Measurements from ENCODE around the gene PADI3. TPM values are rescaled to one million over a fixed set of nuclear protein-coding genes. Genes with fewer than 3 reads are reported as not detected.

Gene PADI3
- total and polyA plus RNA-seq, 9 of the 15 experiments (the other 6 are each of a cell fraction or from before 2014, with no cell fraction given) = not detected

DNA sequence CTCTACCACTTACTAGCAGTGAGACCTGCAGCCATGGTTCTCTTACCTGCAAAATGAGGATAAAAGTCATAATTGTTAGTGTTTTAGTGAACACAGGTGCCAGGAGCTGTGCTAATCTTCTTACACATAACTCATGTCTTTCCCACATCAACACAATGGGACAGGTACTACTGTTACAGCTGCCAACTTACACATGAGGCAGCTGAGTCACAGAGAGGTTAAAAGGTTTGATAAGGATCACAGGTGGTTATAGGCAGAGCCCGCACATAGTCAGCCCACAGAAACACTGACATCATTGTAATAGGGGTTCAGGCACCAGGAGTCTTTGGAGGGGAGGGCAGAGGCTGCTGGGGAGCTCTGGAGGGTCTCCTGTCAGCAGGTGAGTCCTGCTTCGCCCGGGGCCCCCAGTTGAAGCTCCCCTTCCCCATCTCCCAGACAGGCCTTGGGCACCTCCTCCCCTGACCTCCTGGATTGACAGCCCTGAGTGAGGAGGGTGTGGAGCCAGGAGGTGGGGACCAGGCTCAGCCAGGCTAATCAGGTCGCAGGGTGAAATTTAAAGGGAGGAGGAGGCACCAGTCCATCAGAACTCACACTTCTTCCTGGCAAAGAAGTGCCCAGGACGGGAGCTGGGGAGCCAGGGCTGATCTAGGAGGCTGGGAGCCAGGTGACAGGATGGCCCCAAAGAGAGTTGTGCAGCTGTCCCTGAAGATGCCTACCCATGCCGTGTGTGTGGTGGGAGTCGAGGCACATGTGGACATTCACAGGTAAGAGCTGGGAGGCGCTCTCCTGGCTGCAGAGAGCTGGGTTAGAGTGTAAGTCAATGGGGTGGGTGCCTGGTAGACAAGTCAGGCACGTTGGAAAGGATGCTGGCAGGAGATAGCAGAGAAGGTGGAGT is 44.1 kb upstream of the PADI3 start, which contains the start of gene PADI1:
PADI1 (plus strand) TSS at position 583 of the 895 bp plus-strand sequence; CDS start at position 673, 90 bp downstream.
- ATAC-seq (no peak), FAIRE-seq (no peak), DNase-seq (ENCODE audit: extremely low read depth in 1 of 4, low spot score in 3 of 4) (no peak)
- no peaks in the 10 kb centered on the region for H3K79me2 ChIP-seq (ENCODE audit: control insufficient read depth, insufficient read depth, low read length)
- POLR2A ChIA-PET = interaction anchor here (0.7 to 1.2 kb wide), 3 partner anchors 9 to 13 kb away, joined by 3 to 5 read pairs (median 3); no protein-coding TSS in a partner anchor
- no peaks in the 10 kb centered on the region for H3K36me3 ChIP-seq (ENCODE audit: control insufficient read depth, insufficient read depth, low read length)
- peak; percentile 66; the same call in 1 of the 2 replicates for TF ChIP-seq ZKSCAN1 (IDR thresholded peaks at IDR 0.05; ENCODE audit: low read depth, low read length)
- no peak for TF ChIP-seq L3MBTL2 (IDR thresholded peaks at IDR 0.05)
- H3K4me1 ChIP-seq (replicated peaks in 1 of 2; ENCODE audit: control insufficient read depth in 2 of 2, insufficient read depth in 2 of 2, low read length in 2 of 2) = no peaks in the 10 kb centered on the region
- CTCF ChIA-PET (ENCODE audit: low intra/inter-chr PET ratio) = no interaction called here
- peaks cover 3% of the 10 kb centered on the region; the same call in 1 of the 2 replicates for H4K20me1 ChIP-seq (replicated peaks; ENCODE audit: control insufficient read depth, insufficient read depth, low read length)
- no TSS peak for BruUV-seq (replicated peaks)
- H2AFZ ChIP-seq (ENCODE audit: low read depth, low read length) = no peak within 1 kb of the TSS
- H3K4me2 ChIP-seq (ENCODE audit: insufficient read depth, low read length) = no peak within 1 kb of the TSS
- in situ Hi-C loops (cut with MboI) = no loop called here
- peaks cover 5 to 43% of the 10 kb centered on the region in 2 experiments for H3K27me3 ChIP-seq (ENCODE audit: control insufficient read depth in 2 of 2, insufficient read depth in 2 of 2, low read length in 2 of 2)
- H3K9me3 ChIP-seq (replicated peaks; ENCODE audit: control insufficient read depth, insufficient read depth, low read depth, low read length) = no peaks in the 10 kb centered on the region
- H3K9ac ChIP-seq (ENCODE audit: insufficient read depth in 1 of 2, low read depth in 2 of 2, low read length in 2 of 2) = no peak within 1 kb of the TSS
- no peak within 1 kb of the TSS for H3K4me3 ChIP-seq
- no peak within 1 kb of the TSS for H3K27ac ChIP-seq (ENCODE audit: extremely low read depth, low read depth, low read length)
- WGBS (ENCODE audit: insufficient coverage, low coverage, missing lambda C conversion rate) = 5% methylated on average over 7 of the region's 9 CpGs
- H3K9me1 ChIP-seq (ENCODE audit: control insufficient read depth, insufficient read depth, low read length) = no peaks in the 10 kb centered on the region
- intact Hi-C loops (cut with micrococcal nuclease) = no loop called here

DNA sequence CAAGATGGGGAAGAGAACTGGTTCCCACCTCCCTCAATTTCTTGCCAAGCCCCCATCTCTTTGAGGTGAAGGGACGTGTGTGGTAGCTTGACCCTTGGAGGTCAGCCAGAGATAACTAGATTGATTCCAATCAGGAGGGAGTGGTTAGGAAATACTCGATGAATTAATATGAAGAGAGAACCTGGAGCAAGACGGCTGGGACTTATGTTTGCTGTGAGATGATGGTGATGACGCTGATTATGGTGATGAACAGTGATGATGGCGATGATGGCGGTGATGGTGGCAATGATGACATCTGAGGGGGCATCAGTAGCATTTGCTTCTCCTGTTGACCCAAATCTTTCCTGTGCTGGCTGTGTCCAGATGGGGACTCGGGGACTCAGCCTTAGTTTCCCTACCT is 43.2 kb upstream of the PADI3 start:
- FAIRE-seq = no peak
- no TSS peak for BruUV-seq (replicated peaks)
- CTCF ChIA-PET (ENCODE audit: low intra/inter-chr PET ratio) = no interaction called here
- TF ChIP-seq ZSCAN29 (IDR thresholded peaks at IDR 0.05) (no peak), SP1 (CRISPR knock-in tag; IDR thresholded peaks at IDR 0.05) (no peak), CREM (IDR thresholded peaks at IDR 0.05; ENCODE audit: low read depth) (no peak), PRMT5 (CRISPR knock-in tag; IDR thresholded peaks at IDR 0.05) (no peak), TEAD4 (IDR thresholded peaks at IDR 0.05; ENCODE audit: low read length) (no peak), TEAD4 (CRISPR knock-in tag; IDR thresholded peaks at IDR 0.05; ENCODE audit: borderline replicate concordance) (no peak), ZFP30 (CRISPR knock-in tag; IDR thresholded peaks at IDR 0.05; ENCODE audit: borderline replicate concordance) (no peak), ZNF212 (CRISPR knock-in tag; IDR thresholded peaks at IDR 0.05) (no peak), POLR2H (tag; IDR thresholded peaks at IDR 0.05; ENCODE audit: low read depth) (no peak), ZKSCAN8 (CRISPR knock-in tag; IDR thresholded peaks at IDR 0.05) (no peak)
- TF ChIP-seq, protein P1, sequence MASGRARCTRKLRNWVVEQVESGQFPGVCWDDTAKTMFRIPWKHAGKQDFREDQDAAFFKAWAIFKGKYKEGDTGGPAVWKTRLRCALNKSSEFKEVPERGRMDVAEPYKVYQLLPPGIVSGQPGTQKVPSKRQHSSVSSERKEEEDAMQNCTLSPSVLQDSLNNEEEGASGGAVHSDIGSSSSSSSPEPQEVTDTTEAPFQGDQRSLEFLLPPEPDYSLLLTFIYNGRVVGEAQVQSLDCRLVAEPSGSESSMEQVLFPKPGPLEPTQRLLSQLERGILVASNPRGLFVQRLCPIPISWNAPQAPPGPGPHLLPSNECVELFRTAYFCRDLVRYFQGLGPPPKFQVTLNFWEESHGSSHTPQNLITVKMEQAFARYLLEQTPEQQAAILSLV (tag; IDR thresholded peaks at IDR 0.05) = no peak
- TF ChIP-seq, protein P2, sequence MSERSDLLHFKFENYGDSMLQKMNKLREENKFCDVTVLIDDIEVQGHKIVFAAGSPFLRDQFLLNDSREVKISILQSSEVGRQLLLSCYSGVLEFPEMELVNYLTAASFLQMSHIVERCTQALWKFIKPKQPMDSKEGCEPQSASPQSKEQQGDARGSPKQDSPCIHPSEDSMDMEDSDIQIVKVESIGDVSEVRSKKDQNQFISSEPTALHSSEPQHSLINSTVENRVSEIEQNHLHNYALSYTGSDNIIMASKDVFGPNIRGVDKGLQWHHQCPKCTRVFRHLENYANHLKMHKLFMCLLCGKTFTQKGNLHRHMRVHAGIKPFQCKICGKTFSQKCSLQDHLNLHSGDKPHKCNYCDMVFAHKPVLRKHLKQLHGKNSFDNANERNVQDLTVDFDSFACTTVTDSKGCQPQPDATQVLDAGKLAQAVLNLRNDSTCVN (CRISPR knock-in tag; IDR thresholded peaks at IDR 0.05) = no peak

More for the DNA sequence above, 43.2 kb upstream of the PADI3 start:
- Histone ChIP-seq H3K4me2 (ENCODE audit: insufficient read depth, low read length) (no peak overlapping the region), H3K9me3 (replicated peaks; ENCODE audit: control insufficient read depth, insufficient read depth, low read depth, low read length) (no peaks in the 10 kb centered on the region), H3K27ac (ENCODE audit: extremely low read depth, low read depth, low read length) (no peak overlapping the region), H3K36me3 (ENCODE audit: control insufficient read depth, insufficient read depth, low read length) (no peaks in the 10 kb centered on the region), H3K4me3 (no peak overlapping the region), H3K9me1 (ENCODE audit: control insufficient read depth, insufficient read depth, low read length) (no peaks in the 10 kb centered on the region), H3K9ac (ENCODE audit: insufficient read depth in 1 of 2, low read depth in 2 of 2, low read length in 2 of 2) (no peak overlapping the region), H4K20me1 (replicated peaks; ENCODE audit: control insufficient read depth, insufficient read depth, low read length) (0 out of 2 replicates have a peak, but pooled peaks cover 3% of the 10 kb centered on the region), H3K79me2 (ENCODE audit: control insufficient read depth, insufficient read depth, low read length) (no peaks in the 10 kb centered on the region), H3K27me3 (ENCODE audit: control insufficient read depth in 2 of 2, insufficient read depth in 2 of 2, low read length in 2 of 2) (peaks cover 4 to 46% of the 10 kb centered on the region in 2 experiments), H3K4me1 (replicated peaks in 1 of 2; ENCODE audit: control insufficient read depth in 2 of 2, insufficient read depth in 2 of 2, low read length in 2 of 2) (no peaks in the 10 kb centered on the region), H2AFZ (ENCODE audit: low read depth, low read length) (no peak overlapping the region)
- ATAC-seq (no peak), DNase-seq (ENCODE audit: extremely low read depth in 1 of 4, low spot score in 3 of 4) (no peak)
- under 1% methylated on average over 7 of the region's 7 CpGs for WGBS (ENCODE audit: insufficient coverage, low coverage, missing lambda C conversion rate)
- in situ Hi-C loops (cut with MboI) = no loop called here
- intact Hi-C loops (cut with micrococcal nuclease) = no loop called here
- POLR2A ChIA-PET = interaction anchor here (1.0 kb wide), 1 partner anchor 10 kb away, joined by 5 read pairs; no protein-coding TSS in a partner anchor
